RPMI8226 (cell line): ENCODE measurements around the gene KRT80.

Experiments
- DNase-seq: peaks from one replicate; pipeline ENCODE4 v3.0.0-alpha.2; 2015

The KRT80 gene

GRCh38 chr12:52210186-52210924, 18.5 kb upstream of the KRT80 start:
- DNase-seq: no peak

GRCh38 chr12:52209321-52209720, 17.5 kb upstream of the KRT80 start:
- no peak for DNase-seq

GRCh38 chr12:52208424-52209165, 16.8 kb upstream of the KRT80 start:
- no peak for DNase-seq

GRCh38 chr12:52207895-52208294, 16.1 kb upstream of the KRT80 start:
- DNase-seq: peak; percentile 82

- DNase-seq: no peak
These were observed 15.3 kb upstream of the KRT80 start for GRCh38 chr12:52207106-52207505.

GRCh38 chr12:52206304-52207040, 14.7 kb upstream of the KRT80 start:
- DNase-seq: no peak

GRCh38 chr12:52205612-52206303, 13.9 kb upstream of the KRT80 start:
- no peak for DNase-seq

- DNase-seq: no peak
These were observed 13.2 kb upstream of the KRT80 start for GRCh38 chr12:52204931-52205505.

GRCh38 chr12:52204095-52204930, 12.5 kb upstream of the KRT80 start:
- DNase-seq: no peak

- no peak for DNase-seq
These were observed 11.5 kb upstream of the KRT80 start for GRCh38 chr12:52203079-52203921.

- no peak for DNase-seq
These were observed 10.7 kb upstream of the KRT80 start for GRCh38 chr12:52202361-52203078.

GRCh38 chr12:52201451-52201839, 9.6 kb upstream of the KRT80 start:
- no peak for DNase-seq

GRCh38 chr12:52200781-52201450, 9.1 kb upstream of the KRT80 start:
- no peak for DNase-seq

- DNase-seq: no peak
These were observed 8.4 kb upstream of the KRT80 start for GRCh38 chr12:52200086-52200780.

GRCh38 chr12:52199294-52199919, 7.6 kb upstream of the KRT80 start:
- no peak for DNase-seq

GRCh38 chr12:52198454-52199215, 6.8 kb upstream of the KRT80 start:
- DNase-seq: no peak

- DNase-seq: no peak
These were observed 5.8 kb upstream of the KRT80 start for GRCh38 chr12:52197371-52198231.
